ENCODE data around the gene ADGRB2. TPM values are rescaled to one million over a fixed set of nuclear protein-coding genes. Genes with fewer than 3 reads are reported as not detected.

Gene ADGRB2
- total RNA-seq, 4 donors from 2014 or later: 3.3 to 39.1 (median 17.2) TPM

DNA sequence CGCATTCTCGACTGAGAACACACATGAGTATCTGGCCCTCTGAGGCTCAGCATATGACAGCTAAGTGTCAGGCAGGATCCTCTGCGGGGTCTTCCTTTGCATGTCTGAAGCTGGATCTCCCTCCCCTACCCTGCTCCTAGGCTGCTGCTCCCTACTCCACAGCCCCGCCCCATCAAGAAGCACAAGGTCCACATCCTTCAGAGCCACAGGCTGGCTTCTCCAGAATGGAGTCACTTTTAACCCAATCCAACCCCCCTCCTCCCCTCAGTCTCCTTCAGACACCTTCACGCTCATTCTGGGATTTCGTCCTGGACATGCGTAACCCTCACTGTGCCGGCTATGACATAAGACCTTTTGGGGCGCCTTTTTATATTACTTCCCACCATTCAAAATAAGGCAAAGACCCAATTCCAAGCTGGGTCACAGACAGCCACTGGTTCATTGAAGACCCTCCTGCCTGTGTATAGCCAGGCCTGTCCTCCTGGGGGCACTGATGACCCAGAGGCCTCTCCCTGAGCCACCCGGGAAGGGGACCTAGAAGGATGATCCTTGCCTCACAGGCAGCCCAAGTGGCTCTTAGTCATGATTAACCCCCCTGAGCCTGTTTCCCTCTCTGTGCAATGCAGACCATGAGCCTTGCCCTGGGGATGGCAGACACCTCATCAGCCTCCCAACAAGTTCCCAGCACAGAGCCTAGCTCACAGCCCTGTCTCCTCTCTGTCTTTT lies 4.7 kb downstream of the ADGRB2 start:
- Histone ChIP-seq H3K9me3 (no peaks in the 10 kb centered on the region), H3K4me3 (no peak overlapping the region), H3K4me1 (peaks cover 6 to 44% (median 20%) of the 10 kb centered on the region in 4 donors), H3K36me3 (no peaks in the 10 kb centered on the region), H3K27ac (no peak overlapping the region), H3K27me3 (peaks cover 0 to 22% of the 10 kb centered on the region in 2 donors)
- DNase-seq: peak in 1 of 3 donors; percentile 72
- no peak for TF ChIP-seq POLR2A (IDR thresholded peaks at IDR 0.05)
- TF ChIP-seq, protein P1, sequence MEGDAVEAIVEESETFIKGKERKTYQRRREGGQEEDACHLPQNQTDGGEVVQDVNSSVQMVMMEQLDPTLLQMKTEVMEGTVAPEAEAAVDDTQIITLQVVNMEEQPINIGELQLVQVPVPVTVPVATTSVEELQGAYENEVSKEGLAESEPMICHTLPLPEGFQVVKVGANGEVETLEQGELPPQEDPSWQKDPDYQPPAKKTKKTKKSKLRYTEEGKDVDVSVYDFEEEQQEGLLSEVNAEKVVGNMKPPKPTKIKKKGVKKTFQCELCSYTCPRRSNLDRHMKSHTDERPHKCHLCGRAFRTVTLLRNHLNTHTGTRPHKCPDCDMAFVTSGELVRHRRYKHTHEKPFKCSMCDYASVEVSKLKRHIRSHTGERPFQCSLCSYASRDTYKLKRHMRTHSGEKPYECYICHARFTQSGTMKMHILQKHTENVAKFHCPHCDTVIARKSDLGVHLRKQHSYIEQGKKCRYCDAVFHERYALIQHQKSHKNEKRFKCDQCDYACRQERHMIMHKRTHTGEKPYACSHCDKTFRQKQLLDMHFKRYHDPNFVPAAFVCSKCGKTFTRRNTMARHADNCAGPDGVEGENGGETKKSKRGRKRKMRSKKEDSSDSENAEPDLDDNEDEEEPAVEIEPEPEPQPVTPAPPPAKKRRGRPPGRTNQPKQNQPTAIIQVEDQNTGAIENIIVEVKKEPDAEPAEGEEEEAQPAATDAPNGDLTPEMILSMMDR (IDR thresholded peaks at IDR 0.05): no peak

DNA sequence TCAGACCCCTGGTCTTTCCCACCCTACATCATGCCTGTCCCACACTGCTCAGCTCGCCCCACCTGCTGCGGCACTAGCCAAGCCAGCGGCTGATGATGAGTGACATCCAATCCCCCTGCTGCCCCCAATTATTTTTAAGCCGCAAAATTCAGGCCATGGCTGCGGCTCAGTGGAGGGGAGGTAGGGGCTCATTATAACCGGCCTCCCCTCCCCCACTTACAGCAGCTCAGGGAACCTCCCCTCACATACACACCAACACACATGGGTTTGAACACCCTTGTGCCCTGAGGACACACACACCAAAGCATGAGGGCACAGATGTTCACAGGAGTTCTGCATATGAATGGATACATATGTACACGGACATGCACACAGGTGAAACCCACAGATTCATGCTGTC lies 5.3 kb downstream of the ADGRB2 start:
- TF ChIP-seq, protein P1 (IDR thresholded peaks at IDR 0.05): no peak
- TF ChIP-seq POLR2A (IDR thresholded peaks at IDR 0.05): no peak
- H3K9me3 ChIP-seq: no peaks in the 10 kb centered on the region
- no peak for DNase-seq
- H3K27me3 ChIP-seq: peaks cover 0 to 22% of the 10 kb centered on the region in 2 donors
- no peak overlapping the region for H3K27ac ChIP-seq
- H3K36me3 ChIP-seq: no peaks in the 10 kb centered on the region
- H3K4me1 ChIP-seq: peaks cover 8 to 48% (median 20%) of the 10 kb centered on the region in 4 donors
- no peak overlapping the region for H3K4me3 ChIP-seq

DNA sequence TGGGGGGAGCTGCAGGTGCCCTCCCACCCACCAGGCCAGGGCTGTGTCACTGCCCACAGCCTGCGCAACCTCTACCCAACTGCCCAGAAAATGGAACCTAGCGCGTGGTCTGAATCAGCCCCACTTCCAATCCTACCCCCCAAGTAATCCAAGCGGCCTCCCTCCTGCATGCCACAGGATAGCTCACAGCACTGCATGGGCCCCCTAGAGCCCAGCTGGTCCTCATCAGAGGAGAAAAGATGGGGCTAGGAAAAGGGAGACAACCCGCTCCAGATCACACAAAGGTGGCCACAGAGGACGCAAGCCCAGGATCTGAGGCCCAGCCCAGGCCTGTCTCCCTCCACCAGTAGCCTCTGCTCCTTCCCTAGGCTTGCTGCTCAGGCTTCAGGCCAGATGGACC lies 6.2 kb downstream of the ADGRB2 start:
- H3K36me3 ChIP-seq: no peaks in the 10 kb centered on the region
- no peaks in the 10 kb centered on the region for H3K9me3 ChIP-seq
- no peak overlapping the region for H3K4me3 ChIP-seq
- TF ChIP-seq POLR2A (IDR thresholded peaks at IDR 0.05): no peak
- TF ChIP-seq, protein P1 (IDR thresholded peaks at IDR 0.05): no peak
- no peak for DNase-seq
- no peak overlapping the region for H3K27ac ChIP-seq
- H3K4me1 ChIP-seq: peaks cover 3 to 48% (median 16%) of the 10 kb centered on the region in 4 donors
- peaks cover 0 to 19% of the 10 kb centered on the region in 2 donors for H3K27me3 ChIP-seq

DNA sequence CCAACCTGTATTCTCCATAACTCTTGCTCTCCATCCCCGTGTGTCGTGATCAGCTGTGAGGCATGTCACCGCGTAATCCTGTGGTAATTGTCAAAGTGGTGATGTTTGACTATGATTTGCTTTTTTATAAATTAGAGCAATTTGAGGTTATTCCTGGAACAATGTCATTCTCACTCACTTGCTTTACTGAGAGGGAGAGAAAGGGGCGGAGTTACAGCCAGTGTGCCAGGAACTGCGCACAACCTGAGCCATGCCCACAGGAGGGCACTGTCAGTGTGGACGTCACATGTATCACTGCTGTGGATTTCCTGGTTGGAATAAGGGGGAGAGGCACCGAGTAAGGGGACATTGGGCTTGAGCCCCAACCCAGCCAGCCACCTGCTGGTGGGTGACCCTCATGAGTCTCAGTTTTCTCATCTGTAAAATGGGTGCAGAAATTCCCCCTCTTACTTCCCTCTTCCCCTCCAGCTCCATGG lies 6.9 kb downstream of the ADGRB2 start:
- no peaks in the 10 kb centered on the region for H3K9me3 ChIP-seq
- peaks cover 0 to 12% of the 10 kb centered on the region in 2 donors for H3K27me3 ChIP-seq
- H3K27ac ChIP-seq: no peak overlapping the region
- peak in 1 of 3 donors; percentile 59 for DNase-seq
- TF ChIP-seq, protein P1 (IDR thresholded peaks at IDR 0.05): peak in 1 of 6 experiments; percentile 27
- TF ChIP-seq POLR2A (IDR thresholded peaks at IDR 0.05): no peak
- no peaks in the 10 kb centered on the region for H3K36me3 ChIP-seq
- H3K4me1 ChIP-seq: peaks cover 0 to 43% (median 13%) of the 10 kb centered on the region in 4 donors
- H3K4me3 ChIP-seq: no peak overlapping the region

DNA sequence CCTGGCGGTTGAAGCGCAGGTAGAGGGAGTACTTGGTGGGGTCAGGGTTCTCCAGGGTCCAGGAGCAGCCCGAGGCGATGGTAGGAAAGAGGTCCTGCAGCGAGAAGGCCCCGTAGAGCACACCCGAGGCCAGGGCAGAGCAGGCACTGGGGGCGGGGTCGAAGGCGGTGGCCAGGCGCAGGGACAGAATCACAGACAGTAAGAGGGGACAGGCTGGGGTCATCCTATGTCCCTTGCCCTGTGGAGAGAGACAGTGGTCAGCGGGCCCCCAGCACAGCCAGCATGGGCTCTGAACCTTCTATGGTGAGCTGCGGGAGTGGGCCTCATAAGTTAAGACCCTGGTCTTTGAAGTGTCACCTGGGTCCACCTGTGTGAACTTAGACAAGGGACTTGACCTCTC lies 7.6 kb downstream of the ADGRB2 start:
- no peak for TF ChIP-seq POLR2A (IDR thresholded peaks at IDR 0.05)
- TF ChIP-seq, protein P1 (IDR thresholded peaks at IDR 0.05): no peak
- Histone ChIP-seq H3K9me3 (no peaks in the 10 kb centered on the region), H3K4me3 (no peak overlapping the region), H3K36me3 (no peaks in the 10 kb centered on the region), H3K4me1 (peaks cover 0 to 37% (median 12%) of the 10 kb centered on the region in 4 donors), H3K27ac (no peak overlapping the region), H3K27me3 (peaks cover 0 to 9% of the 10 kb centered on the region in 2 donors)
- DNase-seq: no peak
